Neural progenitor cell (in vitro differentiated cells): ENCODE results near the gene CPXM1. TPM values are rescaled to one million over a fixed set of nuclear protein-coding genes. Genes with fewer than 3 reads are reported as not detected.

ENCODE experiments used
- DNase-seq: peaks from one replicate; pipeline ENCODE4 v3.0.0-alpha.2; 2016; ENCODE audit warnings: low spot score
- H2AFZ ChIP-seq: fragments of 200-600 bp; sonication (generic); replicated peaks from 2 replicates; pipeline ENCODE4 v1.6.1; 2016; ENCODE audit warnings: antibody characterized with exemption
- H3F3A ChIP-seq: fragments of 200-600 bp; sonication (generic); 2 replicates; pipeline ENCODE4 v1.6.1; 2016; ENCODE audit warnings: antibody characterized with exemption, low read depth
- H3K27ac ChIP-seq: fragments of 200-600 bp; sonication (generic); 2 replicates; pipeline ENCODE4 v1.5.1; 2016; ENCODE audit warnings: mild to moderate bottlenecking
- H3K27me3 ChIP-seq: fragments of 200-600 bp; sonication (generic); 2 replicates; pipeline ENCODE4 v1.6.1; 2016; ENCODE audit warnings: mild to moderate bottlenecking, moderate library complexity
- H3K36me3 ChIP-seq: fragments of 200-600 bp; sonication (generic); 2 replicates; pipeline ENCODE4 v1.5.1; 2016
- H3K4me1 ChIP-seq: fragments of 200-600 bp; sonication (generic); 2 replicates; pipeline ENCODE4 v1.6.1; 2016; ENCODE audit warnings: mixed run types
- H3K4me2 ChIP-seq: fragments of 200-600 bp; sonication (generic); 2 replicates; pipeline ENCODE4 v1.6.1; 2016
- H3K4me3 ChIP-seq: fragments of 200-600 bp; sonication (generic); 2 replicates; pipeline ENCODE4 v1.5.1; 2016
- H3K79me2 ChIP-seq: fragments of 200-600 bp; sonication (generic); 2 replicates; pipeline ENCODE4 v1.6.1; 2016; ENCODE audit warnings: low read depth
- H3K9ac ChIP-seq: fragments of 200-600 bp; sonication (generic); 2 replicates; pipeline ENCODE4 v1.6.1; 2016
- H3K9me3 ChIP-seq: fragments of 200-600 bp; sonication (generic); 2 replicates; pipeline ENCODE4 v1.5.1; 2016; ENCODE audit warnings: low read depth
- H4K20me1 ChIP-seq: fragments of 200-600 bp; sonication (generic); 2 replicates; pipeline ENCODE4 v1.6.1; 2016; ENCODE audit warnings: low read depth
- H3K27ac Mint-ChIP-seq: 3 replicates; pipeline ENCODE4 v1.8.0; 2021; ENCODE audit warnings: mixed read lengths
- H3K27me3 Mint-ChIP-seq: 2 replicates; pipeline ENCODE4 v1.8.0; 2022; ENCODE audit warnings: low read depth, mild to moderate bottlenecking, inconsistent platforms, moderate library complexity, mixed read lengths; ENCODE audit not compliant: insufficient read depth
- H3K36me3 Mint-ChIP-seq: 3 replicates; pipeline ENCODE4 v1.8.0; 2021; ENCODE audit warnings: mixed read lengths
- H3K4me1 Mint-ChIP-seq: 3 replicates; pipeline ENCODE4 v1.8.0; 2021; ENCODE audit warnings: mixed read lengths
- H3K4me3 Mint-ChIP-seq: 3 replicates; pipeline ENCODE4 v1.8.0; 2021; ENCODE audit warnings: mild to moderate bottlenecking, moderate library complexity, mixed read lengths
- H3K9me3 Mint-ChIP-seq: 3 replicates; pipeline ENCODE4 v1.8.0; 2020; ENCODE audit warnings: mixed read lengths
- CTCF ChIP-seq: fragments of 200-600 bp; sonication (generic); IDR thresholded peaks from 2 replicates; pipeline ENCODE4 v1.5.1; 2017; ENCODE audit warnings: antibody characterized with exemption, mild to moderate bottlenecking
- EZH2 ChIP-seq: fragments of 200-600 bp; sonication (generic); IDR thresholded peaks from 2 replicates; pipeline ENCODE4 v1.6.1; 2017; ENCODE audit warnings: antibody characterized with exemption, mild to moderate bottlenecking, moderate library complexity
- EZH2phosphoT487 ChIP-seq: fragments of 200-600 bp; sonication (generic); IDR thresholded peaks from 2 replicates; pipeline ENCODE4 v1.6.1; 2017; ENCODE audit warnings: antibody characterized with exemption
- total RNA-seq: library from RNA; depleted of rRNA; stranded (reverse); fragments of >200 nt; gene quantifications from 2 replicates; pipeline ENCODE4 v1.2.3, GENCODE V29; 2015; ENCODE audit warnings: low replicate concordance

Gene CPXM1
- total RNA-seq, 1 donor from 2014 or later = 76.3 TPM

GRCh38 chr20:2752567-2753460 is 47.6 kb downstream of the CPXM1 start:
- H3K4me1 Mint-ChIP-seq = peaks cover 11% of the 10 kb centered on the region

GRCh38 chr20:2751878-2752566 is 48.4 kb downstream of the CPXM1 start:
- Histone ChIP-seq H3K9me3 (no peaks in the 10 kb centered on the region), H2AFZ (peak overlapping the region; percentile 86), H3K27ac (no peak overlapping the region), H3F3A (peaks cover 14% of the 10 kb centered on the region), H3K4me3 (peak overlapping the region; percentile 52), H3K4me1 (peaks cover 14% of the 10 kb centered on the region), H4K20me1 (peaks cover 34% of the 10 kb centered on the region), H3K36me3 (no peaks in the 10 kb centered on the region), H3K4me2 (peak overlapping the region; percentile 84), H3K9ac (no peak overlapping the region), H3K79me2 (no peaks in the 10 kb centered on the region), H3K27me3 (peaks cover 83% of the 10 kb centered on the region)
- peaks cover 55% of the 10 kb centered on the region for H3K27me3 Mint-ChIP-seq
- H3K4me1 Mint-ChIP-seq = peaks cover 11% of the 10 kb centered on the region
- DNase-seq = peak; percentile 59
- TF ChIP-seq CTCF (no peak), EZH2 (peak; percentile 43)
- no peaks in the 10 kb centered on the region for H3K9me3 Mint-ChIP-seq
- H3K27ac Mint-ChIP-seq = no peak overlapping the region
- no peak overlapping the region for H3K4me3 Mint-ChIP-seq
- no peaks in the 10 kb centered on the region for H3K36me3 Mint-ChIP-seq

More at GRCh38 chr20:2752567-2753460, 47.6 kb downstream of the CPXM1 start:
- H3K9me3 Mint-ChIP-seq = no peaks in the 10 kb centered on the region
- DNase-seq = peak; percentile 90
- H3K4me3 ChIP-seq = peak overlapping the region; percentile 52
- H3K36me3 ChIP-seq = no peaks in the 10 kb centered on the region
- H3K4me2 ChIP-seq = peak overlapping the region; percentile 84
- H3K36me3 Mint-ChIP-seq = no peaks in the 10 kb centered on the region
- no peak overlapping the region for H3K27ac ChIP-seq
- no peak overlapping the region for H3K9ac ChIP-seq
- peaks cover 14% of the 10 kb centered on the region for H3F3A ChIP-seq
- H3K4me1 ChIP-seq = peaks cover 14% of the 10 kb centered on the region
- no peaks in the 10 kb centered on the region for H3K9me3 ChIP-seq
- H3K79me2 ChIP-seq = no peaks in the 10 kb centered on the region
- peaks cover 54% of the 10 kb centered on the region for H3K27me3 Mint-ChIP-seq
- H3K27ac Mint-ChIP-seq = no peak overlapping the region
- TF ChIP-seq EZH2phosphoT487 (no peak), EZH2 (peak; percentile 80), CTCF (peak; percentile 86)
- H4K20me1 ChIP-seq = peaks cover 34% of the 10 kb centered on the region
- peak overlapping the region; percentile 86 for H3K4me3 Mint-ChIP-seq
- H2AFZ ChIP-seq = peak overlapping the region; percentile 86
- H3K27me3 ChIP-seq = peaks cover 75% of the 10 kb centered on the region

GRCh38 chr20:2751347-2751877 is 49.0 kb downstream of the CPXM1 start:
- no peak for TF ChIP-seq CTCF
- peak; percentile 74 for TF ChIP-seq EZH2
- TF ChIP-seq EZH2phosphoT487 = peak; percentile 88
- no peak for DNase-seq
- Mint-ChIP-seq H3K27me3 (peaks cover 60% of the 10 kb centered on the region), H3K36me3 (no peaks in the 10 kb centered on the region), H3K27ac (no peak overlapping the region), H3K4me1 (peaks cover 11% of the 10 kb centered on the region), H3K9me3 (no peaks in the 10 kb centered on the region), H3K4me3 (peak overlapping the region; percentile 55)
- no peaks in the 10 kb centered on the region for H3K9me3 ChIP-seq
- H4K20me1 ChIP-seq = peaks cover 34% of the 10 kb centered on the region
- H3K27ac ChIP-seq = no peak overlapping the region
- no peak overlapping the region for H3K9ac ChIP-seq
- peak overlapping the region; percentile 52 for H3K4me3 ChIP-seq
- no peaks in the 10 kb centered on the region for H3K79me2 ChIP-seq
- H3K4me1 ChIP-seq = peaks cover 14% of the 10 kb centered on the region
- no peaks in the 10 kb centered on the region for H3K36me3 ChIP-seq
- H2AFZ ChIP-seq = no peak overlapping the region
- H3K4me2 ChIP-seq = peak overlapping the region; percentile 84
- peaks cover 14% of the 10 kb centered on the region for H3F3A ChIP-seq
- peaks cover 89% of the 10 kb centered on the region for H3K27me3 ChIP-seq
